Stomach (tissue), 9 donors: ENCODE data around the gene PHETA1. TPM values are rescaled to one million over a fixed set of nuclear protein-coding genes. Genes with fewer than 3 reads are reported as not detected.
A peak's percentile ranks its signal among the peaks of the same experiment; 100 is the strongest.
"Not testable (repeated sequence)": the region's sequence is repeated elsewhere in the genome, so short reads cannot be mapped to it uniquely, and the experiment has no call there.

Source experiments
- DNase-seq, 2 donors: peaks; one replicate each; pipeline versions ENCODE4 v3.0.0 to v3.0.0-alpha.2; 2013 to 2019
- H3K27ac ChIP-seq, 5 donors: fragments of 200-600 bp in 4 of 5; sonication (generic) in 4 of 5; one replicate each; pipeline ENCODE4 v1.5.1; 2013 to 2019; ENCODE audit warnings: mild to moderate bottlenecking in 1 of 5, moderate library complexity in 1 of 5
- H3K27me3 ChIP-seq, 3 donors: fragments of 200-600 bp; sonication (generic); one replicate each; pipeline ENCODE4 v1.5.1; 2017 to 2019; ENCODE audit warnings: mixed run types in 1 of 3
- H3K36me3 ChIP-seq, 4 donors: fragments of 200-600 bp; sonication (generic); 1 replicate in 3 of 4; 2 replicates in 1 of 4; pipeline ENCODE4 v1.5.1; 2016 to 2019
- H3K4me1 ChIP-seq, 4 donors: fragments of 200-600 bp; sonication (generic); one replicate each; pipeline ENCODE4 v1.5.1; 2016 to 2019
- H3K4me3 ChIP-seq, 4 donors: fragments of 200-600 bp; sonication (generic) in 3 of 4; one replicate each; pipeline ENCODE4 v1.5.1; 2016 to 2019; ENCODE audit warnings: mild to moderate bottlenecking in 1 of 4
- H3K9me3 ChIP-seq, 4 donors: fragments of 200-600 bp; sonication (generic); one replicate each; pipeline ENCODE4 v1.5.1; 2016 to 2019
- EP300 ChIP-seq: sonication (generic); formaldehyde crosslinking; IDR thresholded peaks from one replicate; pipeline ENCODE4 v1.6.1; 2017; ENCODE audit warnings: antibody characterized with exemption
- POLR2A ChIP-seq, 4 donors: fragments of 450-650 bp; IDR thresholded peaks; one replicate each; pipeline ENCODE4 v1.6.1; 2016; ENCODE audit warnings: antibody characterized with exemption in 4 of 4, control low read depth in 2 of 4, mild to moderate bottlenecking in 1 of 4, moderate library complexity in 1 of 4
- POLR2AphosphoS5 ChIP-seq, 3 donors: sonication (generic); formaldehyde crosslinking; IDR thresholded peaks; one replicate each; pipeline ENCODE4 v1.6.1; 2016; ENCODE audit warnings: antibody characterized with exemption in 3 of 3
- WGBS, 5 donors: extraction: QIAGEN DNeasy Blood & Tissue Kit in 3 of 5; methylation state at CpG; one replicate each; pipeline versions ENCODE4 v1.1.5 to v1.1.7; 2013 to 2018; 5-methylcytosine and 5-hydroxymethylcytosine counted together
- intact Hi-C: fragments of 100-400 bp; cut with DNase I; formaldehyde crosslinking; loops from one replicate; pipeline ENCODE4 v1.15.1; 2023; ENCODE audit warnings: low total_unique reads
- polyA plus RNA-seq, 3 donors: library from polyadenylated mRNA; stranded (reverse); fragments of 200-250 nt; gene quantifications; one replicate each; pipeline ENCODE4 v1.2.3, GENCODE V29; 2013
- total RNA-seq, 5 donors: library from RNA; depleted of rRNA; stranded (reverse); fragments of >200 nt; gene quantifications; one replicate each; pipeline versions ENCODE4 v1.1.0 to v1.2.3, GENCODE V29; 2014 to 2016
- TF ChIP-seq, protein P1 (sequence below), 7 experiments: fragments of 450-650 bp in 4 of 7; fragments of 200-600 bp in 3 of 7; sonication (generic) in 3 of 7; IDR thresholded peaks; one replicate each; pipeline ENCODE4 v1.5.1; 2016 to 2019; ENCODE audit warnings: antibody characterized with exemption in 7 of 7, control low read depth in 2 of 7, mild to moderate bottlenecking in 1 of 7
- donor health status: healthy with polysubstance abuse.
- donor health status: Bipolar disorder and iron deficiency.
- donor health status: healthy.

PHETA1 gene
- total and polyA plus RNA-seq, 8 donors, result 7.0 to 59.3 (median 17.7) TPM

GRCh38 chr12:111377440-111377839 is 8.5 kb upstream of the PHETA1 start:
- DNase-seq, result no peak
- 89 to 100% (median 97%) methylated on average over 3 of the region's 3 CpGs for WGBS, 5 donors

DNA sequence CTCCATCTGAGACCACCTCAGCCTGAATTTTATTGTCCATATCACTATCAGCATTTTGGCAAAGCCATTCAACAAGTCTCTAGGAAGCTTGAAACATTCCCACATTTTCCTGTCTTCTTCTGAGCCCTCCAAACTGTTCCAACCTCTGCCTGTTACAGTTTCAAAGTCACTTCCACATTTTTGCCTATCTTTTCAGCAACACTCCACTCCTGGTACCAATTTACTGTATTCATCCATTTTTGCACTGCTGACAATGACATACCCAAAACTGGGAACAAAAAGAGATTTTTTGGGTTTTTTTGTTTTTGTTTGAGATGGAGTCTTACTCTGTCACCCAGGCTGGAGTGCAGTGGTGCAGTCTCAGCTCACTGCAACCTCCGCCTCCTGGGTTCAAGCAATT is 4.3 kb upstream of the PHETA1 start:
- H3K27ac ChIP-seq, H3K27me3 ChIP-seq, H3K36me3 ChIP-seq, H3K9me3 ChIP-seq, DNase-seq, intact Hi-C loops, H3K4me3 ChIP-seq: not testable (repeated sequence)
- H3K4me1 ChIP-seq, result peaks cover 9 to 17% (median 14%) of the 10 kb centered on the region in 4 donors
- 91 to 100% (median 95%) methylated on average over 1 of the region's 1 CpG for WGBS, 5 donors

More at GRCh38 chr12:111377440-111377839, 8.5 kb upstream of the PHETA1 start:
- no peaks in the 10 kb centered on the region for H3K4me1 ChIP-seq
- no peaks in the 10 kb centered on the region for H3K36me3 ChIP-seq
- H3K27ac ChIP-seq, result no peak overlapping the region
- TF ChIP-seq POLR2A (IDR thresholded peaks at IDR 0.05) (no peak), EP300 (no peak), POLR2AphosphoS5 (IDR thresholded peaks at IDR 0.05) (no peak)
- TF ChIP-seq, protein P1, sequence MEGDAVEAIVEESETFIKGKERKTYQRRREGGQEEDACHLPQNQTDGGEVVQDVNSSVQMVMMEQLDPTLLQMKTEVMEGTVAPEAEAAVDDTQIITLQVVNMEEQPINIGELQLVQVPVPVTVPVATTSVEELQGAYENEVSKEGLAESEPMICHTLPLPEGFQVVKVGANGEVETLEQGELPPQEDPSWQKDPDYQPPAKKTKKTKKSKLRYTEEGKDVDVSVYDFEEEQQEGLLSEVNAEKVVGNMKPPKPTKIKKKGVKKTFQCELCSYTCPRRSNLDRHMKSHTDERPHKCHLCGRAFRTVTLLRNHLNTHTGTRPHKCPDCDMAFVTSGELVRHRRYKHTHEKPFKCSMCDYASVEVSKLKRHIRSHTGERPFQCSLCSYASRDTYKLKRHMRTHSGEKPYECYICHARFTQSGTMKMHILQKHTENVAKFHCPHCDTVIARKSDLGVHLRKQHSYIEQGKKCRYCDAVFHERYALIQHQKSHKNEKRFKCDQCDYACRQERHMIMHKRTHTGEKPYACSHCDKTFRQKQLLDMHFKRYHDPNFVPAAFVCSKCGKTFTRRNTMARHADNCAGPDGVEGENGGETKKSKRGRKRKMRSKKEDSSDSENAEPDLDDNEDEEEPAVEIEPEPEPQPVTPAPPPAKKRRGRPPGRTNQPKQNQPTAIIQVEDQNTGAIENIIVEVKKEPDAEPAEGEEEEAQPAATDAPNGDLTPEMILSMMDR (IDR thresholded peaks at IDR 0.05), result no peak
- intact Hi-C loops, result no loop called here
- H3K9me3 ChIP-seq, result peaks cover 0 to 7% (median 0%) of the 10 kb centered on the region in 4 donors
- no peaks in the 10 kb centered on the region for H3K27me3 ChIP-seq
- no peak overlapping the region for H3K4me3 ChIP-seq

- no peaks in the 10 kb centered on the region for H3K9me3 ChIP-seq
- TF ChIP-seq POLR2A (IDR thresholded peaks at IDR 0.05) (no peak), POLR2AphosphoS5 (IDR thresholded peaks at IDR 0.05) (no peak), EP300 (no peak)
- TF ChIP-seq, protein P1 (IDR thresholded peaks at IDR 0.05), result no peak
- DNase-seq, result no peak
- H3K36me3 ChIP-seq, result peaks cover 0 to 18% (median 17%) of the 10 kb centered on the region in 4 donors
- H3K27me3 ChIP-seq, result no peaks in the 10 kb centered on the region
- intact Hi-C loops, result no loop called here
- H3K4me1 ChIP-seq, result peaks cover 33 to 49% (median 39%) of the 10 kb centered on the region in 4 donors
- peak overlapping the region in 4 of 5 donors; percentile 80 to 91 (median 88) for H3K27ac ChIP-seq
- WGBS, 5 donors, result 52 to 68% (median 61%) methylated on average over 13 of the region's 13 CpGs
- peak overlapping the region; percentile 82 to 91 (median 86) for H3K4me3 ChIP-seq
Observed at GRCh38 chr12:111369496-111370220, 763 bp upstream of the PHETA1 start.

DNA sequence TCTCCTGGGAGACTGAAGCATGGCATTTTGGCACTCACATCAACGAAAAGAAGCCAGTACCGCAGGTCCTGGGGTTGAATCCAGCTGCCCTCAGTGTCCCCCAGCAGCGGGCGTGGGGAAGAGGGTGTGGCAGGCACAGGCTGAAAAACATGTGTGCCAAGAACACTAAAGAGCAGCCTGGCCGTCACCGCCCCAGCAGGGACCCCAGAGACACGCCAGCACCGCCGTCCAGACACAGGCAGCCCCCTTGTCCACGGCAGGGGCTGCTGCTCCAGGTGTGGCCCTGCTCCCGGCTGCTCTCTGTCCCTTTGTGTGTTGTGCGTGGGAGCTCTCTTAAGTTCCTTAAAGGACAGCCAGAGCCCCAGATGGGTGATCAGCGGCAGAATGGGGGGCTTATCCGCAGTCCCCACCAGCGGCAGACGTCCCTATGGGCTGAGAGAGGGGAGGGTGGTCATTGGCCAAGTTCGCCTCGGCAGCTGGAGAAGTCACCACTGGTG is 556 bp downstream of the PHETA1 start:
- no peak for TF ChIP-seq EP300
- DNase-seq, result peak; percentile 43 to 47
- H3K4me1 ChIP-seq, result peaks cover 33 to 62% (median 49%) of the 10 kb centered on the region in 4 donors
- peaks cover 3 to 32% (median 30%) of the 10 kb centered on the region in 4 donors for H3K36me3 ChIP-seq
- WGBS, 5 donors, result 1 to 4% (median 2%) methylated on average over 4 to 18 of the region's 18 CpGs
- H3K4me3 ChIP-seq, result peak overlapping the region; percentile 82 to 91 (median 86)
- H3K27me3 ChIP-seq, result no peaks in the 10 kb centered on the region
- H3K27ac ChIP-seq, result peak overlapping the region; percentile 80 to 91 (median 88)
- intact Hi-C loops, result no loop called here
- H3K9me3 ChIP-seq, result no peaks in the 10 kb centered on the region

- WGBS, 5 donors, result 14 to 30% (median 28%) methylated on average over 5 to 7 of the region's 7 CpGs
- H3K4me1 ChIP-seq, result peaks cover 33 to 68% (median 52%) of the 10 kb centered on the region in 4 donors
- H3K27me3 ChIP-seq, result no peaks in the 10 kb centered on the region
- peak; percentile 85 to 90 for DNase-seq
- H3K9me3 ChIP-seq, result no peaks in the 10 kb centered on the region
- peak overlapping the region; percentile 82 to 91 (median 86) for H3K4me3 ChIP-seq
- intact Hi-C loops, result no loop called here
- H3K27ac ChIP-seq, result peak overlapping the region; percentile 80 to 91 (median 88)
- peaks cover 3 to 38% (median 36%) of the 10 kb centered on the region in 4 donors for H3K36me3 ChIP-seq
- TF ChIP-seq POLR2A (IDR thresholded peaks at IDR 0.05) (no peak), EP300 (no peak), POLR2AphosphoS5 (IDR thresholded peaks at IDR 0.05) (peak in 2 of 3 donors; percentile 76 to 89)
- TF ChIP-seq, protein P1 (IDR thresholded peaks at IDR 0.05), result no peak
Observed at GRCh38 chr12:111367661-111368221, 1.2 kb downstream of the PHETA1 start.
